Gastroesophageal sphincter (tissue), 4 donors: ENCODE data around the gene E2F4. TPM values are rescaled to one million over a fixed set of nuclear protein-coding genes. Genes with fewer than 3 reads are reported as not detected.

ENCODE experiments used
- ATAC-seq: fragments of 150-250 bp; one replicate; pipeline ENCODE4 v1.9.1; 2016; ENCODE audit warnings: mild to moderate bottlenecking, moderate library complexity
- H3K27ac ChIP-seq, 4 donors: fragments of 200-600 bp; sonication (generic) in 3 of 4; 1 replicate in 3 of 4; 2 replicates in 1 of 4; pipeline ENCODE4 v1.5.1; 2016 to 2019
- H3K27me3 ChIP-seq: fragments of 200-600 bp; sonication (generic); one replicate; pipeline ENCODE4 v1.5.1; 2019
- H3K36me3 ChIP-seq, 2 donors: fragments of 200-600 bp; sonication (generic); one replicate each; pipeline ENCODE4 v1.5.1; 2019; ENCODE audit warnings: control low read depth in 1 of 2
- H3K4me1 ChIP-seq, 3 donors: fragments of 200-600 bp; sonication (generic); 1 replicate in 2 of 3; 2 replicates in 1 of 3; pipeline ENCODE4 v1.5.1; 2016 to 2019; ENCODE audit warnings: control low read depth in 2 of 3
- H3K4me3 ChIP-seq, 2 donors: fragments of 200-600 bp; sonication (generic); one replicate each; pipeline ENCODE4 v1.5.1; 2019; ENCODE audit warnings: mild to moderate bottlenecking in 1 of 2, moderate library complexity in 1 of 2
- H3K9me3 ChIP-seq, 3 donors: fragments of 200-600 bp; sonication (generic); one replicate each; pipeline ENCODE4 v1.5.1; 2017 to 2019; ENCODE audit warnings: control low read depth in 2 of 3
- CTCF ChIP-seq, 4 experiments: fragments of 200-600 bp in 2 of 4; fragments of 450-650 bp in 2 of 4; sonication (generic) in 1 of 4; IDR thresholded peaks; one replicate each; pipeline ENCODE4 v1.5.1; 2017 to 2019; ENCODE audit warnings: antibody characterized with exemption in 4 of 4, mild to moderate bottlenecking in 2 of 4, moderate library complexity in 2 of 4
- EP300 ChIP-seq: sonication (generic); formaldehyde crosslinking; IDR thresholded peaks from one replicate; pipeline ENCODE4 v1.6.1; 2017; ENCODE audit warnings: antibody characterized with exemption, mild to moderate bottlenecking
- POLR2A ChIP-seq, 2 donors: fragments of 450-650 bp; IDR thresholded peaks; one replicate each; pipeline ENCODE4 v1.6.1; 2017; ENCODE audit warnings: antibody characterized with exemption in 2 of 2, mild to moderate bottlenecking in 2 of 2, moderate library complexity in 1 of 2
- POLR2AphosphoS5 ChIP-seq: sonication (generic); formaldehyde crosslinking; IDR thresholded peaks from one replicate; pipeline ENCODE4 v1.6.1; 2017; ENCODE audit warnings: antibody characterized with exemption
- WGBS, 2 donors: methylation state at CpG; one replicate each; pipeline ENCODE4 v1.1.5; 2018; ENCODE audit warnings: low coverage in 1 of 2; 5-methylcytosine and 5-hydroxymethylcytosine counted together
- total RNA-seq, 4 donors: library from RNA; depleted of rRNA; stranded (reverse); fragments of >200 nt; gene quantifications; one replicate each; pipeline ENCODE4 v1.1.0, GENCODE V29; 2016

The E2F4 gene
- total RNA-seq, 4 donors from 2014 or later, result 55.0 to 89.8 (median 76.2) TPM

- no peaks in the 10 kb centered on the region for H3K27me3 ChIP-seq
- H3K4me1 ChIP-seq, result peaks cover 0 to 29% (median 7%) of the 10 kb centered on the region in 3 donors
- H3K27ac ChIP-seq, result no peak overlapping the region
- TF ChIP-seq POLR2AphosphoS5 (no peak), CTCF (IDR thresholded peaks at IDR 0.05) (no peak), POLR2A (IDR thresholded peaks at IDR 0.05) (no peak), EP300 (no peak)
- 83% methylated on average over 1 of the region's 3 CpGs; no CpG with 5 or more reads in 1 of the 2 donors for WGBS, 2 donors
- H3K36me3 ChIP-seq, result peaks cover 0 to 67% of the 10 kb centered on the region in 2 donors
- H3K4me3 ChIP-seq, result no peak overlapping the region
- no peaks in the 10 kb centered on the region for H3K9me3 ChIP-seq
- ATAC-seq, result no peak
Observed at GRCh38 chr16:67238278-67238575, 46.3 kb downstream of the E2F4 start.

GRCh38 chr16:67238806-67239470 lies 47.0 kb downstream of the E2F4 start:
- Histone ChIP-seq H3K4me1 (peaks cover 0 to 36% (median 10%) of the 10 kb centered on the region in 3 donors), H3K4me3 (no peak overlapping the region), H3K27me3 (no peaks in the 10 kb centered on the region), H3K9me3 (no peaks in the 10 kb centered on the region), H3K27ac (no peak overlapping the region), H3K36me3 (peaks cover 0 to 60% of the 10 kb centered on the region in 2 donors)
- no peak for ATAC-seq
- TF ChIP-seq CTCF (IDR thresholded peaks at IDR 0.05) (no peak), POLR2A (IDR thresholded peaks at IDR 0.05) (no peak), POLR2AphosphoS5 (no peak), EP300 (no peak)
- WGBS, 2 donors, result 100% methylated on average over 1 to 2 of the region's 9 CpGs

- H3K9me3 ChIP-seq, result no peaks in the 10 kb centered on the region
- no peaks in the 10 kb centered on the region for H3K27me3 ChIP-seq
- TF ChIP-seq EP300, result no peak
- TF ChIP-seq CTCF (IDR thresholded peaks at IDR 0.05), result no peak
- TF ChIP-seq POLR2AphosphoS5, result no peak
- TF ChIP-seq POLR2A (IDR thresholded peaks at IDR 0.05), result no peak
- H3K27ac ChIP-seq, result peak overlapping the region in 3 of 4 donors; percentile 30 to 67 (median 60)
- ATAC-seq, result no peak
- H3K4me3 ChIP-seq, result no peak overlapping the region
- WGBS, 2 donors, result 83 to 92% methylated on average over 1 to 4 of the region's 4 CpGs
- peaks cover 0 to 52% (median 25%) of the 10 kb centered on the region in 3 donors for H3K4me1 ChIP-seq
- H3K36me3 ChIP-seq, result peaks cover 0 to 44% of the 10 kb centered on the region in 2 donors
Observed at GRCh38 chr16:67240506-67240905, 48.6 kb downstream of the E2F4 start.

- Histone ChIP-seq H3K4me1 (peaks cover 0 to 60% (median 29%) of the 10 kb centered on the region in 3 donors), H3K27me3 (no peaks in the 10 kb centered on the region), H3K36me3 (peaks cover 0 to 36% of the 10 kb centered on the region in 2 donors), H3K27ac (peak overlapping the region in 3 of 4 donors; percentile 30 to 67 (median 60)), H3K9me3 (no peaks in the 10 kb centered on the region), H3K4me3 (no peak overlapping the region)
- whole genome bisulfite sequencing, 2 donors, result 51 to 53% methylated on average over 4 to 5 of the region's 10 CpGs
- TF ChIP-seq POLR2A (IDR thresholded peaks at IDR 0.05) (no peak), CTCF (IDR thresholded peaks at IDR 0.05) (no peak), POLR2AphosphoS5 (no peak), EP300 (no peak)
- ATAC-seq, result no peak
Observed at GRCh38 chr16:67241008-67241900, 49.3 kb downstream of the E2F4 start.
